ENCODE results near the gene FTCD.
"Not testable (repeated sequence)": the region's sequence is repeated elsewhere in the genome, so short reads cannot be mapped to it uniquely, and the experiment has no call there.

The FTCD gene, protein sequence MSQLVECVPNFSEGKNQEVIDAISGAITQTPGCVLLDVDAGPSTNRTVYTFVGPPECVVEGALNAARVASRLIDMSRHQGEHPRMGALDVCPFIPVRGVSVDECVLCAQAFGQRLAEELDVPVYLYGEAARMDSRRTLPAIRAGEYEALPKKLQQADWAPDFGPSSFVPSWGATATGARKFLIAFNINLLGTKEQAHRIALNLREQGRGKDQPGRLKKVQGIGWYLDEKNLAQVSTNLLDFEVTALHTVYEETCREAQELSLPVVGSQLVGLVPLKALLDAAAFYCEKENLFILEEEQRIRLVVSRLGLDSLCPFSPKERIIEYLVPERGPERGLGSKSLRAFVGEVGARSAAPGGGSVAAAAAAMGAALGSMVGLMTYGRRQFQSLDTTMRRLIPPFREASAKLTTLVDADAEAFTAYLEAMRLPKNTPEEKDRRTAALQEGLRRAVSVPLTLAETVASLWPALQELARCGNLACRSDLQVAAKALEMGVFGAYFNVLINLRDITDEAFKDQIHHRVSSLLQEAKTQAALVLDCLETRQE

GRCh38 chr21:46155514-46156377, at the start of gene FTCD:
FTCD (minus strand) TSS chr21:46155579; CDS start chr21:46155523, 56 bp downstream.
- no peak for DNase-seq

GRCh38 chr21:46205166-46205565, 49.8 kb upstream of the FTCD start:
- DNase-seq: no peak

GRCh38 chr21:46203203-46203600, 47.8 kb upstream of the FTCD start:
- DNase-seq: no peak

- DNase-seq: no peak
These were observed 47.3 kb upstream of the FTCD start for GRCh38 chr21:46202592-46203202.

DNA sequence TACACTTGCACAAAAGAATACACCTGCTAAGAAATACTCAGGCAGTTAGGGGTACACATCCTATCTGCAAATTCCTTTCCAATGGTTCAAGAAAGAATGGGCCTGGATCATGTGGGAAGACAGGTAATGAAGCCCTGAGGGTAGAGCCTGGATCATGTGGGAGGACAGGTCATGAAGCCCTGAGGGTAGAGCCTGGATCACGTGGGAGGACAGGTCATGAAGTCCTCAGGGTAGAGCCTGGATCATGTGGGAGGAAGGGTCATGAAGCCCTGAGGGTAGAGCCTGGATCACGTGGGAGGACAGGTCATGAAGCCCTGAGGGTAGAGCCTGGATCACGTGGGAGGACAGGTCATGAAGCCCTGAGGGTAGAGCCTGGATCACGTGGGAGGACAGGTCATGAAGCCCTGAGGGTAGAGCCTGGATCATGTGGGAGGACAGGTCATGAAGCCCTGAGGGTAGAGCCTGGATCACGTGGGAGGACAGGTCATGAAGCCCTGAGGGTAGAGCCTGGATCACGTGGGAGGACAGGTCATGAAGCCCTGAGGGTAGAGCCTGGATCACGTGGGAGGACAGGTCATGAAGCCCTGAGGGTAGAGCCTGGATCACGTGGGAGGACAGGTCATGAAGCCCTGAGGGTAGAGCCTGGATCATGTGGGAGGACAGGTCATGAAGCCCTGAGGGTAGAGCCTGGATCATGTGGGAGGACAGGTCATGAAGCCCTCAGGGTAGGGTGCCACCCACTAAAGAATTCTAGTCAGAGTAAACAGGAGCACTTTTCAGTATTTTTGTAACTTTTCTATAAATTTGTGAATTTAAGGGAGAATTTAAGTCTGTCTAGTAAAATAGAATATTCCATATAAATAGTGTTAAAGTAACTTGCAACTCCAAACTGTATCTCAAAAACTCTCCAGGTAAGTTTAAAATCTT, 45.8 kb upstream of the FTCD start:
- DNase-seq: not testable (repeated sequence)

DNA sequence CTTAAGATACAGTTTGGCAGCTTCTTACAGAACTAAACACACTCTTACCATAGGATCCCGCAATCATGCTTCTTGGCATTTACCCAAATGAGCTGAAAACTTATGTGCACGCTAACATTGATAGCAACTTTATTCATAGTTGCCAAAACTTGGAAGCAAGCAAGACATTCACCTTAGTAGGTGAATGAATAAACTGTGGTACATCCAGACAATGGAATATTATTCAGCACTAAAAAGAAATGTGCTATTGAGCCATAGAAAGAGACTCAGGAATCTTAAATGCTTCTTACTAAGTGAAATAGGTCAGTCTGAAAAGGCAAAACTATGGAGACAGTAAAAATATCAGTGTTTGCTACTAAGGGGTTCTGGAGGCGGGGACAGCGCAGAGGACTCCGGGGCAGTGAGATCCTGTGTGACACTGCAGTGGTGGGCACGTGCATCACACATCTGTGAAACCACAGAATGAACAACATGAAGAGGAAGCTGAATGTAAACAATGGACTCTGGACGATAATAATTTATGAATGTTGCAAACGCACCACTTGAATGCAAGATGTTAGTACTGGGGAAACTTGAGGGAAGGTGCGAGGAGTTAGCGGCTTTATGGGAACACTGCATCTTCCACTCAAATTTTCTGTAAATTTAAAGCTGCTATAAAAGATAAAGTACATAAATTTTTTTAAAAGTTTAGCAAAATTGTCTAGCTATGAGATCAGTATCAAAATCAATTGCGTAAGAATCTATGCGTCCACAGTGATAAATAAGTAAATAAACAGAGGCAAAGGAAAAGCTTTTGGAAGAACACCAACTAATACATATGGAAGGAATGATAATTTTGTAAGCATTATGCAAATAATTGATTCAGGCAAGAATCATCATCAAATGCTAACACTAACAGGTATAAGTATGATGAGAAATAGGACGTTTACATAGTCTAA, 44.3 kb upstream of the FTCD start:
- DNase-seq: no peak

GRCh38 chr21:46196733-46197132, 41.4 kb upstream of the FTCD start:
- no peak for DNase-seq

GRCh38 chr21:46195595-46196195, 40.3 kb upstream of the FTCD start:
- no peak for DNase-seq

DNA sequence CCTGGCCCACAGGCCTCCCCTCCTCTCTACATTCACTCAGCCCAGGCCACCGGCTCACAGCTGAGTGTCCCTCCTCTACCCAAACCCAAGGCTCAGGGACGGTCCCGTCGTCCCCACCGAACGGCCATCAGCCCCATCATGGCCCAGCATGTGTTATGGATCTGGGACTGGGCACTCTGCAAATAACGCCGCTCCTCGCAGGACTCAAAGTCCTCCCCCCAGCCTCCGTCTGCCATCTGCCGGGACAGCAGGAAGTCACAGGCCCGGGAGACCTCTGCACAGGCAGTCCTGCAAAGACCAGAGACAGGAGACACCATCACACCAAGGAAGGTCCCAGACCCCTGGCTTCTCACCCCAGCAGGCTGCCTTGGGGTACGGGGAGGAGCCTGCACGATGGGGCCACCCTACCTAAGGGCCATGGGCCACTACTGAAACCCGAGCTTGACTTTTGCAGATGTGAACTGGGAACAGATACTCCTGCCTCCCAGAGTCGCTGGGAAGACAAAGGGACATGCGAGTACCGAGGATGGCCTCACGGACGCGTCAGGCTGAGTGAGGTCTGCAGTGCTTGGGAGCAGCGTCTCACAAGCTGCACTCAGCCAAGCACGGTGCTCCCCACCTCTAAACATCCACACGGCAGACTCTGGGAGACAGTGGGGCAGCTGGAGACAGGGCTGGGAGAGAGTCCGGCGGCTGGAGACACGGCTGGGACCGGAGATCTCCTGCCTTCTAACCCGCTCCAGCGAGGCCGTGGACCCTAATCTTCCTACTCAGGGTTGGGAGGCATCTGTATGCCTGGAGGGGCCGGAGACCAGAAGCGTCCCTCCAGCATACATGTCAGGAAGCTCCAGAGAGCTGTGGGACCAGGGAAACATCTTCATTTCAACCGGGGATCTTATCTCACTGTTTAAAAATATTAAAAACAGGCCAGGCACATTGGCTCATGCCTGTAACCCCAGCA, 39.3 kb upstream of the FTCD start:
- peak in 1 of 14 donors; percentile 22 for DNase-seq

DNA sequence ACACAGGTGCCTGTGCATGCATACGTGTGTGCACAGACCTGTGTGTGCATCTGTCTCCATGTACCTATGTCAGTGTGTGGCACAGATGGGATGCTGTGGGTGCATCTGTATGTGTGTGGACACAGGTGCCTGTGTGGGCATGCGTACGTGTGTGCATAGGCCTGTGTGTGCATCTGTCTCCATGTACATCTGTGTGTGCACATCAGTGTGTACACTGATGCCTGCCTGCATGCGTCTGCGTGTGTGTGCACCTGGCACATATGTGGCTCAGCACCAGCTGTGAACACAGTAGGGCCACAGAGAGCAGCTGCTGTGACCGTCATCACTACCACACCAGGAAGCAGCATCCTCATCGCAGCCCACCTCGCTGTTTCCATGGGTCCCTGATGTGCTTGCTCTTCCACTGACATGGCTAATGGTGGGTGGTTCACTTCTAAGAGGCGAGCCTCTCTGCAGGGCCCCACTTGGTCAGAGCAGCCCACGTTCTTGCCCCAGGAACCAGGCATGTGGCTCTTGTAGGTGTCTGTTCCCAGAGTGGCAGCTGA, 38.5 kb upstream of the FTCD start:
- no peak for DNase-seq

DNA sequence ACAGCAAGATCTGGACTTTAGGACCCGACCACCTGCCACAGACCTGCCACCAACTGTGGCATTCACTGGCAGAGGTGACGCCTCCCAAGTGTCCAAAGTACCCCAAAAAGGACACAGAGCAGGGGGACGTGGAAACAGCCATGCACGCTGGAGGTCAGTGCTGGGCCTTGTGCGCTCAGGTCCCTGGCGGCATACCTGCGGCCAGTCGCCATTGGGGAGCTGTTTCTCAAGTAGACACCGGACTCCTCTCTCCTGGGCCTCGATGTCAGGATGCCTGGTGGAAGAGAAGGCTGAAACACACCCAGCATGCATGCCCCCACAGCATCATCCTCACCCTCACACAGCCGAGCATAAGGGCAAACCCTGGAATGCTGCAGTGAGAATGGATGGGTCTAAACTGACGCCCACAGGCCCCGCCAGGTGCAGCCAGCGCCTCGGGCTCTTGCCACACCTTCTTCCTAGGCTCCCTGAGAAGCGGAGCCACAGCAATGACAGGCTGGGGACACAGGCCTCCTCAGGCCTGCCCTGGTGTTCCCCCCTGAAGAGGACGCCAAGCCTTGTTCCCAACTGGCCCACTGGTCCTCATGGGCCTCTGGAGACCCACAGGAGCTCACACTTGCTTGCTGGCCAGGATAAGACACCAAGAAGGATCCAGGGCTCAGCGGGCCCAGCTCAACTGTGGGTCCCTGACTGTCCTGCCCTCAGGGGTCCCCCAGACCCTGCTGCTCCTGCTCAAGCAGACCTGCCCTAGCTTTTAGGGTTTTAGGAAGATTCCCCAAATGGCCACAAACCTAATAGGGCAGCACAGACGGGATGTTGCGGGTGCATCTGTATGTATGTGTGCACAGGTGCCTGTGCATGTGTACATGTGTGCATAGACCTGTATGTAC, 36.6 kb upstream of the FTCD start:
- DNase-seq: no peak

DNA sequence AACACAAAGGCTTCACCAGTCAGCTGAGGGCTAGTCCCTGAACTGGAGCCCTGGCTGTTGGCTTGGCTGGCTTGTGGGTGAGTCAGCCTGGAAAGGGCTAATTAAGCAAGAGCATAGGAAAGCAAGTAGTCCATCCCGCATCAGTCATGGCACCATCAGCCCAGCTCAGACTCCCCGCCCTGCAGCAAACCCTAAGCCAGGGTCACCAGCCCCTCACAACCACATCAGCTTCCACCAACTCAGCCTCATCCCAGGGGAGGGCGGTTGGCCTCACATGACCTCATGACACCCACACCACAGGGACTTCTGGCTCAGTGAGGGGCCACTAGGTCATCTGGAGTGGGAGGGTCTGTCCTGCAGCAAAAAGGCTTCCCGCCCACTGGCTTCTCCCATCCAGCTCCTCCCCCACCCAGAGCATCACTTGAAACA, 35.9 kb upstream of the FTCD start:
- DNase-seq: no peak

DNA sequence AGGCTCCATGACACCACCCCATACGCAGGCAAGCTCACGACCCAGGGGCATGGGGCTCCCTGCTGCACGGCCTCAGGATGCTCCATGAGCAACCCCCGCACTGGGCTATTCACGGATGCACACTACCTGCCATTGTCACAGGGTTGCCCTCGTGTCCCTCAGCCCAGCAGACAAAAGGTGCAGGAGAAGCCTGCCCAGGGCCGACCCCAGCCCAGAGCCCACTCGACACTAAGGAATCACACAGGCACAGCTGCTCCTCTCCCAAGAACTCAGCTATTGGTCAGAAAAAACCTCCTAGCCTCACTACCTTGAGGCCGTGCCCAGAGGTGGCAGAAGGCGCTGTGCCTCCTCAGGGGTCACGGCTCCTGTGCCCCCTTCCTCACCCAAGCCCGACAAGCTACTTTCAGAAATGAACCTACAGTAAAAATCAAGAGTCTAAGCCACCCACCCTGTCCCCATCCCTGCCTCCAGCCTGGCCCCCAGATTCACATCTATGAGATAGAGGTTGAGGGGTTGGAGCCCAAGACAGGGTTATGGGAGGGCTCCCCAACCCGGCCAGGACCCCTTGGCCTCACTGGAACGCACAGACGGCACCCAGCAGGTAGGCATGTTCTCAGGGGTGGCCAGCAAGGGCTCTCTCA, 35.2 kb upstream of the FTCD start:
- no peak for DNase-seq

DNA sequence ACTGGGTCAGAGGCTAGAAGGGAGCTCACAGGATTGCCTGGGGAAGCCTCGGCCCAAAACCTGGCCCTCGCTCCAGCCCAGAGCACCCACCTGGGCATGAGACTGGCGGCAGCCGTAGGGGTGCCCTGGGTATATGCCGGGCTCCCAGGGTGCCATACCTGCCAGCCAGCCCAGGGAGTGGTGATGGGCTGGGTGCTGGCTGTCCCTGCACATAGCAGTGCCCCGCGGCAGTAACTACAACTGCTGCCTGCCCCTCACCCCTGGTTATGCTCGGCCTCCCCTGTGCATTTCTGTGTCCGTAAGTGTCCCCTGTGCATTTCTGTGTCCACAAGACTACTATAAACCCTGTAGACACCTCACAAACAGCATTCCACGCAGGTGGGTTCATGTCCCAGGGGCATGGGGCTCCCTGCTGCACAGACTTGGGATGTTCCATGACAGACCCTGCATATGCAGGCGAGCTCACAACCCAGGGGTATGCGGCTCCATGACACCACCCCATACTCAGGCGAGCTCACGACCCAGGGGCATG, 34.6 kb upstream of the FTCD start:
- DNase-seq: no peak

GRCh38 chr21:46189213-46189958, 34.0 kb upstream of the FTCD start:
- no peak for DNase-seq
